ENCODE measurements around the gene PRPF38A.
A peak's percentile ranks its signal among the peaks of the same experiment; 100 is the strongest.
"Not testable (repeated sequence)": the region's sequence is repeated elsewhere in the genome, so short reads cannot be mapped to it uniquely, and the experiment has no call there.

Gene PRPF38A

GRCh38 chr1:52365746-52366516, 38.5 kb upstream of the PRPF38A start, which contains the start of gene CC2D1B:
TSS of gene CC2D1B (minus strand) at chr1:52366205. CDS start at chr1:52364620, 1,585 bp downstream.
- peak; percentile 98 for DNase-seq (ENCODE audit: low read depth)
- TF ChIP-seq POLR2A (IDR thresholded peaks at IDR 0.05; ENCODE audit: extremely low read depth, insufficient read length) (peak; percentile 61), CTCF (IDR thresholded peaks at IDR 0.05; ENCODE audit: low read depth, low read length) (no peak), MYC (IDR thresholded peaks at IDR 0.05; ENCODE audit: low read depth, low read length) (peak; percentile 22; the same call in 1 of the 2 replicates), MAX (IDR thresholded peaks at IDR 0.05; ENCODE audit: low read depth, low read length) (peak; percentile 99)
- H3K4me3 ChIP-seq (ENCODE audit: low read depth, low read length): peak within 1 kb of the TSS; percentile 87

GRCh38 chr1:52366517-52366827, 37.9 kb upstream of the PRPF38A start:
- DNase-seq (ENCODE audit: low read depth): no peak
- H3K4me3 ChIP-seq (ENCODE audit: low read depth, low read length): peak overlapping the region; percentile 46
- TF ChIP-seq POLR2A (IDR thresholded peaks at IDR 0.05; ENCODE audit: extremely low read depth, insufficient read length): no peak
- TF ChIP-seq CTCF (IDR thresholded peaks at IDR 0.05; ENCODE audit: low read depth, low read length): no peak
- TF ChIP-seq MAX (IDR thresholded peaks at IDR 0.05; ENCODE audit: low read depth, low read length): no peak
- no peak for TF ChIP-seq MYC (IDR thresholded peaks at IDR 0.05; ENCODE audit: low read depth, low read length)

- no peak overlapping the region for H3K4me3 ChIP-seq (ENCODE audit: low read depth, low read length)
- DNase-seq (ENCODE audit: low read depth): no peak
- TF ChIP-seq MAX (IDR thresholded peaks at IDR 0.05; ENCODE audit: low read depth, low read length) (no peak), CTCF (IDR thresholded peaks at IDR 0.05; ENCODE audit: low read depth, low read length) (no peak), POLR2A (IDR thresholded peaks at IDR 0.05; ENCODE audit: extremely low read depth, insufficient read length) (no peak), MYC (IDR thresholded peaks at IDR 0.05; ENCODE audit: low read depth, low read length) (no peak)
Measured at GRCh38 chr1:52367272-52367671, 37.1 kb upstream of the PRPF38A start.

GRCh38 chr1:52368383-52369172, 35.8 kb upstream of the PRPF38A start:
- peak overlapping the region; percentile 46 for H3K4me3 ChIP-seq (ENCODE audit: low read depth, low read length)
- TF ChIP-seq CTCF (IDR thresholded peaks at IDR 0.05; ENCODE audit: low read depth, low read length) (no peak), MYC (IDR thresholded peaks at IDR 0.05; ENCODE audit: low read depth, low read length) (no peak), POLR2A (IDR thresholded peaks at IDR 0.05; ENCODE audit: extremely low read depth, insufficient read length) (no peak), MAX (IDR thresholded peaks at IDR 0.05; ENCODE audit: low read depth, low read length) (no peak)
- DNase-seq (ENCODE audit: low read depth): peak; percentile 71

- H3K4me3 ChIP-seq (ENCODE audit: low read depth, low read length); DNase-seq (ENCODE audit: low read depth): not testable (repeated sequence)
Measured at GRCh38 chr1:52369851-52370250, 34.6 kb upstream of the PRPF38A start.

- no peak for DNase-seq (ENCODE audit: low read depth)
- no peak overlapping the region for H3K4me3 ChIP-seq (ENCODE audit: low read depth, low read length)
- TF ChIP-seq MYC (IDR thresholded peaks at IDR 0.05; ENCODE audit: low read depth, low read length): no peak
- TF ChIP-seq POLR2A (IDR thresholded peaks at IDR 0.05; ENCODE audit: extremely low read depth, insufficient read length): no peak
- no peak for TF ChIP-seq MAX (IDR thresholded peaks at IDR 0.05; ENCODE audit: low read depth, low read length)
- no peak for TF ChIP-seq CTCF (IDR thresholded peaks at IDR 0.05; ENCODE audit: low read depth, low read length)
Measured at GRCh38 chr1:52385376-52385775, 19.0 kb upstream of the PRPF38A start.

Measured in NB4 (cell line).